Mesangial cell (primary cell): ENCODE measurements around the gene STARD6. TPM values are rescaled to one million over a fixed set of nuclear protein-coding genes. Genes with fewer than 3 reads are reported as not detected.

ENCODE experiments used
- total RNA-seq: library from RNA; depleted of rRNA; stranded (reverse); fragments of >200 nt; gene quantifications from 2 replicates; pipeline ENCODE4 v1.2.3, GENCODE V29; 2015

The STARD6 gene, protein sequence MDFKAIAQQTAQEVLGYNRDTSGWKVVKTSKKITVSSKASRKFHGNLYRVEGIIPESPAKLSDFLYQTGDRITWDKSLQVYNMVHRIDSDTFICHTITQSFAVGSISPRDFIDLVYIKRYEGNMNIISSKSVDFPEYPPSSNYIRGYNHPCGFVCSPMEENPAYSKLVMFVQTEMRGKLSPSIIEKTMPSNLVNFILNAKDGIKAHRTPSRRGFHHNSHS
- total RNA-seq = 0.38 TPM in 1 of 2 replicates, not detected in the other

GRCh38 chr18:54357660-54358494, at the start of gene STARD6, which contains the start of gene C18orf54:
STARD6 (minus strand) TSS chr18:54357858; CDS start chr18:54354573, 3,285 bp downstream.
C18orf54 (plus strand) TSS chr18:54357906; CDS start chr18:54360573, 2,667 bp downstream.

Other genes with a start within 250 kb of the STARD6 start
- 14.3 and 17.9 TPM in 2 replicates for gene MBD2, start 133.2 kb downstream of the STARD6 start, total RNA-seq
- gene POLI, start 88.3 kb downstream of the STARD6 start, total RNA-seq = 3.6 and 10.3 TPM in 2 replicates
- 3.2 and 7.3 TPM in 2 replicates for gene C18orf54, start within 50 bp of the STARD6 start, total RNA-seq
- gene DYNAP, start 233.4 kb upstream of the STARD6 start, total RNA-seq = not detected in 2 replicates